SU-DHL-6 (cell line): ENCODE measurements around the gene RBM20.

Experiments used
- H2AFZ ChIP-seq: fragments of 200-600 bp; sonication (generic); 2 replicates; pipeline ENCODE4 v1.6.1; 2014; ENCODE audit warnings: low read depth, mild to moderate bottlenecking, moderate library complexity, mixed read lengths, antibody characterized with exemption, low read length; ENCODE audit not compliant: severe bottlenecking
- H3F3A ChIP-seq: fragments of 200-600 bp; shearing (Covaris generic); 2 replicates; pipeline ENCODE4 v1.6.0; 2016; ENCODE audit warnings: antibody characterized with exemption, mild to moderate bottlenecking; ENCODE audit not compliant: insufficient read depth
- H3K27ac ChIP-seq: fragments of 200-600 bp; sonication (generic); 2 replicates; pipeline ENCODE4 v1.5.1; 2016; ENCODE audit warnings: low read depth, mild to moderate bottlenecking, low read length, moderate library complexity, mixed read lengths
- H3K27me3 ChIP-seq: fragments of 200-600 bp; sonication (generic), shearing (Covaris generic); 2 replicates; pipeline ENCODE4 v1.6.0; 2014; ENCODE audit warnings: mild to moderate bottlenecking, low read length
- H3K36me3 ChIP-seq: fragments of 200-600 bp; sonication (generic); 2 replicates; pipeline ENCODE4 v1.6.1; 2014; ENCODE audit warnings: mild to moderate bottlenecking, low read length, mixed read lengths
- H3K4me2 ChIP-seq: fragments of 300-600, 200-600 bp; shearing (Covaris generic), sonication (generic); 2 replicates; pipeline ENCODE4 v1.6.0; 2014; ENCODE audit warnings: low read length, low read depth, mild to moderate bottlenecking; ENCODE audit not compliant: poor library complexity, severe bottlenecking
- H3K4me3 ChIP-seq: fragments of 200-600 bp; sonication (generic); 2 replicates; pipeline ENCODE4 v1.5.1; 2014; ENCODE audit warnings: antibody characterized with exemption, low read length, mild to moderate bottlenecking, mixed read lengths; ENCODE audit not compliant: insufficient read depth, poor library complexity, severe bottlenecking
- H3K79me2 ChIP-seq: fragments of 200-600 bp; sonication (generic); 2 replicates; pipeline ENCODE4 v1.6.1; 2014; ENCODE audit warnings: mild to moderate bottlenecking, low read length, moderate library complexity; ENCODE audit not compliant: insufficient read depth
- H3K9ac ChIP-seq: fragments of 200-600 bp; sonication (generic); 2 replicates; pipeline ENCODE4 v1.7.0; 2014; ENCODE audit warnings: mild to moderate bottlenecking, low read length
- H3K9me2 ChIP-seq: fragments of 200-600 bp; sonication (generic); replicated peaks from 2 replicates; pipeline ENCODE4 v1.6.1; 2014; ENCODE audit warnings: low read length; ENCODE audit not compliant: insufficient read depth
- H3K9me3 ChIP-seq: fragments of 200-600 bp; sonication (generic); 2 replicates; pipeline ENCODE4 v1.6.1; 2014; ENCODE audit warnings: low read length, mixed read lengths; ENCODE audit not compliant: insufficient read depth
- H4K20me1 ChIP-seq: fragments of 200-600 bp; sonication (generic); 2 replicates; pipeline ENCODE4 v1.6.1; 2014; ENCODE audit warnings: low read depth, mild to moderate bottlenecking, antibody characterized with exemption, low read length, moderate library complexity, mixed read lengths
- CTCF ChIP-seq: fragments of 200-600 bp; sonication (generic); IDR thresholded peaks from one replicate; pipeline ENCODE4 v1.5.1; 2017; ENCODE audit warnings: antibody characterized with exemption, mild to moderate bottlenecking, low read length, moderate library complexity; ENCODE audit not compliant: insufficient read depth, poor library complexity, severe bottlenecking
- EZH2phosphoT487 ChIP-seq: fragments of 200-600 bp; sonication (generic), shearing (Covaris generic); conservative IDR thresholded peaks from 2 replicates; pipeline ENCODE4 v1.6.1; 2018; ENCODE audit warnings: mild to moderate bottlenecking, antibody characterized with exemption, low read length, moderate library complexity, mixed read lengths

RBM20 gene

GRCh38 chr10:110840923-110841428, 196.8 kb downstream of the RBM20 start:
- H2AFZ ChIP-seq, result no peak overlapping the region
- no peaks in the 10 kb centered on the region for H3K36me3 ChIP-seq
- peak overlapping the region; percentile 10; the same call in 1 of the 2 replicates for H3K9ac ChIP-seq
- no peak for TF ChIP-seq EZH2phosphoT487
- TF ChIP-seq CTCF, result no peak
- H3K4me2 ChIP-seq, result peak overlapping the region; percentile 37
- no peaks in the 10 kb centered on the region for H3K27me3 ChIP-seq
- H3K4me3 ChIP-seq, result no peak overlapping the region
- H4K20me1 ChIP-seq, result no peaks in the 10 kb centered on the region
- H3K27ac ChIP-seq, result peak overlapping the region; percentile 47; the same call in 1 of the 2 replicates
- no peaks in the 10 kb centered on the region for H3K9me2 ChIP-seq
- H3K79me2 ChIP-seq, result no peaks in the 10 kb centered on the region
- H3K9me3 ChIP-seq, result no peaks in the 10 kb centered on the region
- H3F3A ChIP-seq, result peaks cover 15% of the 10 kb centered on the region

DNA sequence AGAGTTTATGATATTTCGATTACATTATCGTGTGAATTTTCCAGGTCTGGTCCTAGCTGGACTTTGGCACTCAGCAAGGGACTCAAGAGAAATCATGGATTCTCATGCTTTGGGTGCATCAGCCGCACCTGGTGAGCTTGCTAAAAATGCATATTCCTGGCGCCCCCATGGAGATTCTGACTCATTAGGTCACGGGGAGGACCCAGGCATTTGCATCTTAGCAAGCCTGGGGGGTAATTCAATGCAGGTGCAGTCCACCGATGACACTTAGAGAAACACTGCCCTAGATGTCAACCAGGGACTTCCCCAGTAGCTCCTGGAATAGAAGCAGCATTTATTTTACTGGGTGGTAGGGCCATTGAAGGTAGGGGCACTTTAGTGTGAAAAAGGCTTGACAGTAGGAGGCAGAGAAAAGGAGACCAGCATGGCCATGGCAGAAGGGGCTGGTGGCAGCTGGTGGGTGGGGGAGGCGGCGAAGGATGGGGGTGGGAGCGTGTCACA, 197.7 kb downstream of the RBM20 start:
- peak overlapping the region; percentile 79 for H3K4me2 ChIP-seq
- H3F3A ChIP-seq, result peaks cover 15% of the 10 kb centered on the region
- no peaks in the 10 kb centered on the region for H4K20me1 ChIP-seq
- TF ChIP-seq CTCF (no peak), EZH2phosphoT487 (no peak)
- no peaks in the 10 kb centered on the region for H3K36me3 ChIP-seq
- H3K4me3 ChIP-seq, result no peak overlapping the region
- H3K27ac ChIP-seq, result peak overlapping the region; percentile 94
- H3K9me2 ChIP-seq, result no peaks in the 10 kb centered on the region
- no peaks in the 10 kb centered on the region for H3K9me3 ChIP-seq
- no peak overlapping the region for H2AFZ ChIP-seq
- no peaks in the 10 kb centered on the region for H3K79me2 ChIP-seq
- no peaks in the 10 kb centered on the region for H3K27me3 ChIP-seq
- peak overlapping the region; percentile 61 for H3K9ac ChIP-seq

GRCh38 chr10:110842326-110842904, 198.3 kb downstream of the RBM20 start:
- Histone ChIP-seq H3K27me3 (no peaks in the 10 kb centered on the region), H2AFZ (no peak overlapping the region), H4K20me1 (no peaks in the 10 kb centered on the region), H3K9ac (peak overlapping the region; percentile 61), H3F3A (peaks cover 15% of the 10 kb centered on the region), H3K4me2 (peak overlapping the region; percentile 79), H3K36me3 (no peaks in the 10 kb centered on the region), H3K79me2 (no peaks in the 10 kb centered on the region), H3K9me3 (no peaks in the 10 kb centered on the region), H3K4me3 (peak overlapping the region; percentile 47), H3K9me2 (no peaks in the 10 kb centered on the region), H3K27ac (peak overlapping the region; percentile 94)
- no peak for TF ChIP-seq EZH2phosphoT487
- TF ChIP-seq CTCF, result no peak
